Measurements from ENCODE around the gene ARHGEF40.

The ARHGEF40 gene

GRCh38 chr14:21118933-21119332 lies 48.8 kb downstream of the ARHGEF40 start:
- no peak for DNase-seq (ENCODE audit: low read depth)
- TF ChIP-seq CTCF (IDR thresholded peaks at IDR 0.05; ENCODE audit: control insufficient read depth, insufficient read depth, low read depth, low read length, missing control alignments), result no peak

GRCh38 chr14:21120686-21121085 lies 50.6 kb downstream of the ARHGEF40 start:
- H3K4me3 ChIP-seq (ENCODE audit: control insufficient read depth, low read depth, low read length), result no peak overlapping the region
- TF ChIP-seq CTCF (IDR thresholded peaks at IDR 0.05; ENCODE audit: control insufficient read depth, insufficient read depth, low read depth, low read length, missing control alignments), result no peak
- no peak for DNase-seq (ENCODE audit: low read depth)

More at GRCh38 chr14:21118933-21119332, 48.8 kb downstream of the ARHGEF40 start:
- H3K4me3 ChIP-seq (ENCODE audit: control insufficient read depth, low read depth, low read length), result no peak overlapping the region

GRCh38 chr14:21121122-21121521 lies 51.0 kb downstream of the ARHGEF40 start:
- no peak for DNase-seq (ENCODE audit: low read depth)
- H3K4me3 ChIP-seq (ENCODE audit: control insufficient read depth, low read depth, low read length), result no peak overlapping the region
- no peak for TF ChIP-seq CTCF (IDR thresholded peaks at IDR 0.05; ENCODE audit: control insufficient read depth, insufficient read depth, low read depth, low read length, missing control alignments)

- no peak for TF ChIP-seq CTCF (IDR thresholded peaks at IDR 0.05; ENCODE audit: control insufficient read depth, insufficient read depth, low read depth, low read length, missing control alignments)
- H3K4me3 ChIP-seq (ENCODE audit: control insufficient read depth, low read depth, low read length), result no peak overlapping the region
- no peak for DNase-seq (ENCODE audit: low read depth)
Observed at GRCh38 chr14:21123429-21123828, 53.3 kb downstream of the ARHGEF40 start.

- H3K4me3 ChIP-seq (ENCODE audit: control insufficient read depth, low read depth, low read length), result no peak overlapping the region
- DNase-seq (ENCODE audit: low read depth), result no peak
- no peak for TF ChIP-seq CTCF (IDR thresholded peaks at IDR 0.05; ENCODE audit: control insufficient read depth, insufficient read depth, low read depth, low read length, missing control alignments)
Observed at GRCh38 chr14:21133901-21134300, 63.8 kb downstream of the ARHGEF40 start.

GRCh38 chr14:21136024-21136423 lies 65.9 kb downstream of the ARHGEF40 start:
- no peak for DNase-seq (ENCODE audit: low read depth)
- peak; percentile 64 for TF ChIP-seq CTCF (IDR thresholded peaks at IDR 0.05; ENCODE audit: control insufficient read depth, insufficient read depth, low read depth, low read length, missing control alignments)
- no peak overlapping the region for H3K4me3 ChIP-seq (ENCODE audit: control insufficient read depth, low read depth, low read length)
